HepG2 (cell line): ENCODE data around the gene RBM47.

Experiments used
- HOXD1 ChIP-seq: sonication (generic); formaldehyde crosslinking; IDR thresholded peaks from 2 replicates; pipeline ENCODE4 v1.5.0; 2020; ENCODE audit warnings: missing genetic modification reagents
- MTF2 ChIP-seq: sonication (generic); formaldehyde crosslinking; IDR thresholded peaks from 2 replicates; pipeline ENCODE4 v1.5.0; 2020; ENCODE audit warnings: missing genetic modification reagents, borderline replicate concordance
- SMAD1 ChIP-seq: sonication (generic); formaldehyde crosslinking; IDR thresholded peaks from 2 replicates; pipeline ENCODE4 v1.4.0; 2020; ENCODE audit warnings: missing genetic modification reagents, low read depth, mild to moderate bottlenecking, borderline replicate concordance
- TEAD3 ChIP-seq: optimal IDR thresholded peaks from 2 replicates; pipeline ENCODE3; 2016; ENCODE audit warnings: borderline replicate concordance
- ZNF253 ChIP-seq: sonication (generic); formaldehyde crosslinking; IDR thresholded peaks from 2 replicates; pipeline ENCODE4 v1.8.0; 2022; ENCODE audit warnings: mild to moderate bottlenecking, missing genetic modification reagents, borderline replicate concordance
- ZNF543 ChIP-seq: sonication (generic); formaldehyde crosslinking; IDR thresholded peaks from 2 replicates; pipeline ENCODE4 v1.4.0; 2020; ENCODE audit warnings: mild to moderate bottlenecking, missing genetic modification reagents
- ZNF549 ChIP-seq: sonication (generic); formaldehyde crosslinking; IDR thresholded peaks from 2 replicates; pipeline ENCODE4 v1.5.0; 2020; ENCODE audit warnings: missing genetic modification reagents
- ZNF773 ChIP-seq: sonication (generic); formaldehyde crosslinking; IDR thresholded peaks from 2 replicates; pipeline ENCODE4 v1.4.0; 2020; ENCODE audit warnings: missing genetic modification reagents, borderline replicate concordance
- TF ChIP-seq, protein P1 (sequence below): sonication (generic); formaldehyde crosslinking; IDR thresholded peaks from 2 replicates; pipeline ENCODE4 v1.5.0; 2020; ENCODE audit warnings: mild to moderate bottlenecking, missing genetic modification reagents, moderate library complexity
- TF ChIP-seq, protein P2 (sequence below): sonication (generic); formaldehyde crosslinking; IDR thresholded peaks from 2 replicates; pipeline ENCODE4 v1.4.0; 2020; ENCODE audit warnings: low read depth, missing genetic modification reagents
- TF ChIP-seq, protein P3 (sequence below): sonication (generic); formaldehyde crosslinking; IDR thresholded peaks from 2 replicates; pipeline ENCODE4 v1.9.0; 2021; ENCODE audit warnings: missing genetic modification reagents, borderline replicate concordance

DNA sequence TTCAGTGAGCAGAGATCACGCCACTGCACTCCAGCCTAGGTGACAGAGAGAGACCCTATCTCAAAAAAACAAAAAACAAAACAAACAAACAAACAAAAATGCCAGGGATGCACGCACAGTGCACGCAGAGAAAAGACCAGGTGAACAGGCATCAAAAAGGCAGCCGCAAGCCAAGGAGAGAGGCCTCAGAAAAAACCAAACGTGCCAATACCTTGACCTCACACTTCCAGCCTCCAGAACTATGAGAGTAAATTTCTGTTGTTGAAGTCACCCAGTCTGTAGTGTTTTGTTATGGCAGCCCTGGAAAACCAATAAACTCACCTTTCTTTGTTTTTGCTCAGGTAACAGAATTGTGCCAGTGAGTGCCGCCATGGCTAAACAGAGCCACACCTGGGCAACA is 228.6 kb downstream of the RBM47 start:
- TF ChIP-seq ZNF253 (CRISPR knock-in tag) (no peak), TEAD3 (CRISPR knock-in tag) (no peak), SMAD1 (CRISPR knock-in tag) (no peak), ZNF773 (CRISPR knock-in tag) (no peak), ZNF543 (CRISPR knock-in tag) (no peak), MTF2 (CRISPR knock-in tag) (no peak), HOXD1 (no peak), ZNF549 (no peak)
- TF ChIP-seq, protein P1, sequence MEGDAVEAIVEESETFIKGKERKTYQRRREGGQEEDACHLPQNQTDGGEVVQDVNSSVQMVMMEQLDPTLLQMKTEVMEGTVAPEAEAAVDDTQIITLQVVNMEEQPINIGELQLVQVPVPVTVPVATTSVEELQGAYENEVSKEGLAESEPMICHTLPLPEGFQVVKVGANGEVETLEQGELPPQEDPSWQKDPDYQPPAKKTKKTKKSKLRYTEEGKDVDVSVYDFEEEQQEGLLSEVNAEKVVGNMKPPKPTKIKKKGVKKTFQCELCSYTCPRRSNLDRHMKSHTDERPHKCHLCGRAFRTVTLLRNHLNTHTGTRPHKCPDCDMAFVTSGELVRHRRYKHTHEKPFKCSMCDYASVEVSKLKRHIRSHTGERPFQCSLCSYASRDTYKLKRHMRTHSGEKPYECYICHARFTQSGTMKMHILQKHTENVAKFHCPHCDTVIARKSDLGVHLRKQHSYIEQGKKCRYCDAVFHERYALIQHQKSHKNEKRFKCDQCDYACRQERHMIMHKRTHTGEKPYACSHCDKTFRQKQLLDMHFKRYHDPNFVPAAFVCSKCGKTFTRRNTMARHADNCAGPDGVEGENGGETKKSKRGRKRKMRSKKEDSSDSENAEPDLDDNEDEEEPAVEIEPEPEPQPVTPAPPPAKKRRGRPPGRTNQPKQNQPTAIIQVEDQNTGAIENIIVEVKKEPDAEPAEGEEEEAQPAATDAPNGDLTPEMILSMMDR (CRISPR knock-in tag): no peak
- TF ChIP-seq, protein P2, sequence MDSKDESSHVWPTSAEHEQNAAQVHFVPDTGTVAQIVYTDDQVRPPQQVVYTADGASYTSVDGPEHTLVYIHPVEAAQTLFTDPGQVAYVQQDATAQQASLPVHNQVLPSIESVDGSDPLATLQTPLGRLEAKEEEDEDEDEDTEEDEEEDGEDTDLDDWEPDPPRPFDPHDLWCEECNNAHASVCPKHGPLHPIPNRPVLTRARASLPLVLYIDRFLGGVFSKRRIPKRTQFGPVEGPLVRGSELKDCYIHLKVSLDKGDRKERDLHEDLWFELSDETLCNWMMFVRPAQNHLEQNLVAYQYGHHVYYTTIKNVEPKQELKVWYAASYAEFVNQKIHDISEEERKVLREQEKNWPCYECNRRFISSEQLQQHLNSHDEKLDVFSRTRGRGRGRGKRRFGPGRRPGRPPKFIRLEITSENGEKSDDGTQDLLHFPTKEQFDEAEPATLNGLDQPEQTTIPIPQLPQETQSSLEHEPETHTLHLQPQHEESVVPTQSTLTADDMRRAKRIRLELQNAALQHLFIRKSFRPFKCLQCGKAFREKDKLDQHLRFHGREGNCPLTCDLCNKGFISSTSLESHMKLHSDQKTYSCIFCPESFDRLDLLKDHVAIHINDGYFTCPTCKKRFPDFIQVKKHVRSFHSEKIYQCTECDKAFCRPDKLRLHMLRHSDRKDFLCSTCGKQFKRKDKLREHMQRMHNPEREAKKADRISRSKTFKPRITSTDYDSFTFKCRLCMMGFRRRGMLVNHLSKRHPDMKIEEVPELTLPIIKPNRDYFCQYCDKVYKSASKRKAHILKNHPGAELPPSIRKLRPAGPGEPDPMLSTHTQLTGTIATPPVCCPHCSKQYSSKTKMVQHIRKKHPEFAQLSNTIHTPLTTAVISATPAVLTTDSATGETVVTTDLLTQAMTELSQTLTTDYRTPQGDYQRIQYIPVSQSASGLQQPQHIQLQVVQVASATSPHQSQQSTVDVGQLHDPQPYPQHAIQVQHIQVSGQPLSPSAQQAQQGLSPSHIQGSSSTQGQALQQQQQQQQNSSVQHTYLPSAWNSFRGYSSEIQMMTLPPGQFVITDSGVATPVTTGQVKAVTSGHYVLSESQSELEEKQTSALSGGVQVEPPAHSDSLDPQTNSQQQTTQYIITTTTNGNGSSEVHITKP (CRISPR knock-in tag): no peak
- TF ChIP-seq, protein P3, sequence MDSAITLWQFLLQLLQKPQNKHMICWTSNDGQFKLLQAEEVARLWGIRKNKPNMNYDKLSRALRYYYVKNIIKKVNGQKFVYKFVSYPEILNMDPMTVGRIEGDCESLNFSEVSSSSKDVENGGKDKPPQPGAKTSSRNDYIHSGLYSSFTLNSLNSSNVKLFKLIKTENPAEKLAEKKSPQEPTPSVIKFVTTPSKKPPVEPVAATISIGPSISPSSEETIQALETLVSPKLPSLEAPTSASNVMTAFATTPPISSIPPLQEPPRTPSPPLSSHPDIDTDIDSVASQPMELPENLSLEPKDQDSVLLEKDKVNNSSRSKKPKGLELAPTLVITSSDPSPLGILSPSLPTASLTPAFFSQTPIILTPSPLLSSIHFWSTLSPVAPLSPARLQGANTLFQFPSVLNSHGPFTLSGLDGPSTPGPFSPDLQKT (CRISPR knock-in tag): no peak
